ENCODE results near the gene MIOX. TPM values are rescaled to one million over a fixed set of nuclear protein-coding genes. Genes with fewer than 3 reads are reported as not detected.

Gene MIOX
- total RNA-seq, 2 experiments from 2014 or later, result 0.48 to 0.60 TPM

DNA sequence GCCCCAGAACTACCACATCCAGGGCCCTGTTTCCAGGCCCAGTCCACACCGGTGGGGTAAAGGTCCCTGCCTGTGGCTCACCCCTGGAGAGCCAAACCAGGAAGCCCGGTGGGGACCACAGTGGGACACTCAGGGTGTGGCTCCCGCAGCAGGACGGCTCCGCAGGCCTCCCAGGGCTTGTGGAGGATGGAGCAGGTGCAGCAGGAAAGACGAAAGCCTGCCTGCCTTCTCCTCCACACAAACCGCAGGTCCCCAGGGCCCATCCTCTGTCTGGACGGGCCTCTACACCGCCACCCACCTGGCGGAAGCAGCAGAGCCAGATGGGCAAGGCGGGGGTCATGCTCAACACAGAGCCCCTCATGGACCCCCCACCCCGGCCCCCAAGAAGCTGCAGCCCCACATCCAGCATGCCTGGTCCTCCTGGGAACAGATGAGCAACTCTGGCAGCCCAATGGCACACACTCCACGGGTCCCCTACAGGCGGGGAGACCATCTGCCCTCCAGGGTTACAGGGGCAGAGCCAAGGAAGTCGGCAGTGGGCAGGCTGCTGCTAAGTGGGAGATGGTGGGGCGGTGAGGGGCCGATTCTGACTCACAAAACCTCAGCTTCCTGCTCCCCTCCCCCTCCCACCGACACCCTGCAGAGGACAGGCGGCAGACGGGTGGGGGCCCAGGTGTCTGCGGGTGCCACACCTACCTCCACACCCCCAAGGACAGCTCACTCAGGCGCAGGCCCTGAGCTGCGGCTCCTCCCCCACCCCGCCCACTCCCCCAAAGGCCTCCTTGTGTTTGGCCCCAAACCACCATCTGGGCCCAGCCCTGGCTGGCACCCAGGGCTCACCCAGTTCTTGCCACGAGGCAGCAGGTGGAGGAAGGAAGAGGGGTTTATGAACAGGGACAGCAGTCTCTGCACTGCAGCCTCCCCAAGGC is 17.0 kb upstream of the MIOX start:
- Mint-ChIP-seq H3K4me3 (peak overlapping the region; percentile 68), H3K27ac (peak overlapping the region; percentile 97), H3K4me1 (peaks cover 67% of the 10 kb centered on the region), H3K36me3 (ENCODE audit: low read depth) (peaks cover 40% of the 10 kb centered on the region), H3K27me3 (no peaks in the 10 kb centered on the region), H3K9me3 (no peaks in the 10 kb centered on the region)
- peak; percentile 99 for DNase-seq
- CTCF ChIA-PET, result interaction anchor here (1.0 to 2.7 kb wide), 13 partner anchors 9 to 218 kb away, joined by 3 to 21 read pairs (median 4); partner anchors contain the start of genes HDAC10, LMF2, NCAPH2 and SCO2
- POLR2A ChIA-PET, result interaction anchor here (0.9 to 5.0 kb wide), 27 partner anchors 9 to 279 kb away, joined by 3 to 48 read pairs (median 5); partner anchors contain the start of genes ADM2, ARSA, CHKB and KLHDC7B

DNA sequence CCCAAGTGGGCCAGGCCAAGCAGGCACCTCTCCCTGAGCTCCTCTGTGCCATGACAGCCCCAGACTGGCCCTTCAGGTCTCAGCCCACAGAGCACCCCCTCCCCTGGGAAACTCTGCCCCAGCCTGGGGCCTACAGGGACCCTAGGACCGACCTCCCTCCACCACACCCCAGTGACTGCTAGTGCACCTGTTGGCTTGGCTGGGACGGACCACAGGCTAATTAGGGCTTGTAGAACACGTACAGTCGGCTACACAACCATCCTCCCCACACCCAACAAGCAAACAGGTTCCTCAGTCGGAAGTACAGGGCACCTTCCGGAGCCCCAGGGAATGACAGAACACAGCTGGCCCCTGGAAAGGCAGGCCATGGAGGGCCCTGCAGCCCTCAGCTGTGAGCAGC is 16.2 kb upstream of the MIOX start:
- Mint-ChIP-seq H3K36me3 (ENCODE audit: low read depth) (peaks cover 40% of the 10 kb centered on the region), H3K9me3 (no peaks in the 10 kb centered on the region), H3K4me1 (peaks cover 71% of the 10 kb centered on the region), H3K27me3 (no peaks in the 10 kb centered on the region), H3K27ac (peak overlapping the region; percentile 97), H3K4me3 (peak overlapping the region; percentile 68)
- ChIA-PET POLR2A (interaction anchor here (0.6 to 5.0 kb wide), 23 partner anchors 8 to 228 kb away, joined by 3 to 48 read pairs (median 5); partner anchors contain the start of genes ADM2, ARSA, CHKB and KLHDC7B), CTCF (interaction anchor here (1.0 to 2.7 kb wide), 11 partner anchors 10 to 219 kb away, joined by 3 to 21 read pairs (median 5); partner anchors contain the start of genes HDAC10, LMF2, NCAPH2 and SCO2)
- no peak for DNase-seq

DNA sequence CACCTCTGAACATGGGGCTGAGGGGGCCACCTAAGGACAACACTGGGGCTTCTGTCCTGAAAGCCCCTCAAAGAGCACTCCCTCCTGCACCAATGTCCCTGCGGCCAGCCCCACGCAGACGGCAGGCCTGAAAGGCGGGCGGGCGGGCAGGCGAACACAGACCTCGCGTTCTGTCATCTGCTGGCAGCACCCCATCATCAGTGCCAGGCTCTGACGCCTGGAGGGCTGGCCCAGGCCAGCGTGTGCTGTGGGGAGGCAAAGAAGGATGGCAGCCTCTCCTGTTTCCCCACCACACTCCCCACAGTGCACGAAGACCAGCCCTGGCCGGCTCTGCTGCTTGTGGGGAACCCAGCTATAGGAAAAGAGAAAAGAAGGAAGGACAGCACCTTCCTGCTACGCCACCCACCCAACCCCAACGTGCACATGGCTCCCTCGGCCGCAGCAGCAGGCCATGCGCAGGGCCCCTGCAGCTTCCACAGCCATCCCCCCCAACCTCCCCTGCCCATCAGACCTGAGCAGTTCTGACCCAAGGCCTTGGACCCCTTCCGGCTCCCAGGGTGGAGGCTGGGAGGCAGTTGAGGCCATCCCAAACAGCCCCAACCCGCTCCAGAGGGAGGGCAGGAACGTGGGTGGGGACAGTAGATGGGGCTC is 15.3 kb upstream of the MIOX start:
- Mint-ChIP-seq H3K4me3 (peak overlapping the region; percentile 68), H3K27ac (peak overlapping the region; percentile 97), H3K9me3 (no peaks in the 10 kb centered on the region), H3K36me3 (ENCODE audit: low read depth) (peaks cover 34% of the 10 kb centered on the region), H3K27me3 (no peaks in the 10 kb centered on the region), H3K4me1 (peaks cover 72% of the 10 kb centered on the region)
- no peak for DNase-seq
- CTCF ChIA-PET, result interaction anchor here (0.6 to 2.7 kb wide), 6 partner anchors 18 to 150 kb away, joined by 3 to 21 read pairs (median 6); partner anchors contain the start of genes LMF2, NCAPH2 and SCO2
- POLR2A ChIA-PET, result interaction anchor here (0.9 to 5.0 kb wide), 8 partner anchors 19 to 157 kb away, joined by 3 to 48 read pairs (median 12); partner anchors contain the start of genes ARSA, LMF2, NCAPH2 and SCO2

DNA sequence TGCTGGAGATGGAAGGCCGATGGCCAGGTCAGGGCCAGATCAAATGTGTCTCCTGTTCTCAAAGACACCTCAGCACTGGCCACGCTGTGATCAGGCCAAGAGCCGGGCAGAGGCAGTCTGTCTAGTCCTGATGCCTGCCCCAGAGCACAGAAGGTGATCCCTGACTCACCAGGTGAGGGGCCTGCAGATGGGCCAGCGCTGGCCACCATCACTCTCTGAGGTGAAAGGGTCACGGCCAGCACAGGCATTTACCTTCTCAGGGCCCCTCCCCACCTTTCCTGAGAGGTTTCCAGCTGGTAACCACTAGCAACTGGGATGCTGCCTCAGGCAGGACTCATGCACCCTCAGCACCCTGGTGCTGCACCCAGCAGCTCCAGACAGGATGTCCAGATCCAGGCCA is 14.7 kb upstream of the MIOX start:
- peaks cover 27% of the 10 kb centered on the region for H3K36me3 Mint-ChIP-seq (ENCODE audit: low read depth)
- H3K4me1 Mint-ChIP-seq, result peaks cover 69% of the 10 kb centered on the region
- H3K4me3 Mint-ChIP-seq, result peak overlapping the region; percentile 12
- ChIA-PET CTCF (interaction anchor here (1.1 to 2.7 kb wide), 6 partner anchors 18 to 221 kb away, joined by 3 to 13 read pairs (median 8); partner anchors contain the start of genes HDAC10, LMF2 and NCAPH2), POLR2A (interaction anchor here (2.3 to 2.7 kb wide), 4 partner anchors 26 to 149 kb away, joined by 13 to 29 read pairs (median 14); partner anchors contain the start of gene SCO2)
- no peak for DNase-seq
- no peaks in the 10 kb centered on the region for H3K27me3 Mint-ChIP-seq
- peak overlapping the region; percentile 97 for H3K27ac Mint-ChIP-seq
- H3K9me3 Mint-ChIP-seq, result no peaks in the 10 kb centered on the region

GRCh38 chr22:50473088-50473487 is 13.6 kb upstream of the MIOX start:
- H3K4me3 Mint-ChIP-seq, result peak overlapping the region; percentile 92
- H3K9me3 Mint-ChIP-seq, result no peaks in the 10 kb centered on the region
- peak; percentile 64 for DNase-seq
- CTCF ChIA-PET, result interaction anchor here (1.1 to 2.5 kb wide), 7 partner anchors 9 to 222 kb away, joined by 3 to 18 read pairs (median 7); partner anchors contain the start of genes HDAC10, LMF2, NCAPH2 and SCO2
- H3K4me1 Mint-ChIP-seq, result peaks cover 69% of the 10 kb centered on the region
- peak overlapping the region; percentile 97 for H3K27ac Mint-ChIP-seq
- H3K27me3 Mint-ChIP-seq, result no peaks in the 10 kb centered on the region
- peaks cover 27% of the 10 kb centered on the region for H3K36me3 Mint-ChIP-seq (ENCODE audit: low read depth)
- POLR2A ChIA-PET, result interaction anchor here (0.9 to 2.7 kb wide), 11 partner anchors 9 to 148 kb away, joined by 3 to 29 read pairs (median 5); partner anchors contain the start of genes ADM2, LMF2, NCAPH2 and SCO2

GRCh38 chr22:50473855-50474671 is 12.6 kb upstream of the MIOX start:
- CTCF ChIA-PET, result interaction anchor here (0.8 to 2.5 kb wide), 7 partner anchors 10 to 147 kb away, joined by 3 to 18 read pairs (median 7); partner anchors contain the start of genes LMF2, NCAPH2 and SCO2
- peaks cover 60% of the 10 kb centered on the region for H3K4me1 Mint-ChIP-seq
- H3K4me3 Mint-ChIP-seq, result peak overlapping the region; percentile 92

DNA sequence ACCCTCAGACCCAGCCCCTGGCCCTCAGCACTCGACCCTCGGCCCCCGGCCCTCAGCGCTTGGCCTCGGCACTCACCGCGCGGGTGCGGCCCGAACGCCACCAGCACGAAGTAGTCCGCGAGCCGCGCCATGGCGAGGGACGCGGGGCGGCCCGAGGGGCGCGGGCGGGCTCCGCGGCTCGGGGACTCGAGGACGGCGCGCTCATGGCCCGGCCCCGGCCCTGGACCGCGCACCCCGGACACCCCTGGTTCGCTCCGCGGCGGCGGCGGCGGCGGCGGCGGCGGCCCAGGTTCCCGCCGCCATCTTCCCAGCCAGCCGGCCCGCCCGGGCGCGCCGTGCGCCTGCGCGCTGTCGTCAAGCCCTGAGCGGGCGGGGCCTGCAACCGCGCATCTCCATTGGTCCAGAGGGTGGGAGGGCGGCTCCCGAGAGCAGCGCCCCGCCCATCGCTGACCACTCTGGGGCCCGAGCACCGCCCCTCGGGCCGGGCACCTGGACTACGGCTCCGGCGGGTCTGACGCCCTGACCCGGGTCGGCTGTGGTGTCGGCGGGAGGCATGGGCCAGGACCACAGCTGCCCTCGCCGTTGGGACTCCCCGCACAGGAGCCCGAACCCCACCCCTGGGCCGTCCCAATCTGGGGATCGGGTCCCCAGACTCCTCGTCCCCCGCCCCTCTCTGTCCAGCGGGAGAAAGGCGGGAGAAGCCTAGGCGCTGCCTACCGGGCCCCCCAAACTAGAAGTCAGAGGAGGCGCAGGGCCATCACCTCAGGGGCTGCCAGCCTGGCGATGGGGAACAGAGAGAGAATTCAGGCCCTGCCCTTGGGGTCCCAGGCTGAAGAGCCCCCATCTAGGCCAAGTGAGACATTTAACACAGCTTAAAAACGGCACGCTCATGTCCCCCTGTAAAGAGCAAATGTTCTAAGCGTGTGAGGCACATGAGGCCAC is 11.7 kb upstream of the MIOX start, which contains the start of gene SBF1:
TSS of gene SBF1 (minus strand) at position 326 of the 942 bp plus-strand sequence. CDS start at position 131, 195 bp downstream.
- POLR2A ChIA-PET, result interaction anchor here (0.7 to 2.7 kb wide), 4 partner anchors 23 to 148 kb away, joined by 3 to 13 read pairs (median 4); partner anchors contain the start of genes DENND6B, LMF2 and NCAPH2
- H3K27me3 Mint-ChIP-seq, result peaks cover 4% of the 10 kb centered on the region
- H3K36me3 Mint-ChIP-seq (ENCODE audit: low read depth), result peaks cover 22% of the 10 kb centered on the region
- CTCF ChIA-PET, result interaction anchor here (2.5 kb wide), 1 partner anchor 51 kb away, joined by 18 read pairs; the partner anchor contains the start of gene SCO2
- H3K4me1 Mint-ChIP-seq, result peaks cover 51% of the 10 kb centered on the region
- peak within 1 kb of the TSS; percentile 97 for H3K27ac Mint-ChIP-seq
- DNase-seq, result peak; percentile 91
- H3K9me3 Mint-ChIP-seq, result no peaks in the 10 kb centered on the region
- peak within 1 kb of the TSS; percentile 92 for H3K4me3 Mint-ChIP-seq

More at GRCh38 chr22:50473855-50474671, 12.6 kb upstream of the MIOX start:
- DNase-seq, result peak; percentile 57
- POLR2A ChIA-PET, result interaction anchor here (0.9 to 2.7 kb wide), 11 partner anchors 8 to 147 kb away, joined by 3 to 29 read pairs (median 5); partner anchors contain the start of genes ADM2, LMF2, NCAPH2 and SCO2
- peak overlapping the region; percentile 97 for H3K27ac Mint-ChIP-seq
- peaks cover 22% of the 10 kb centered on the region for H3K36me3 Mint-ChIP-seq (ENCODE audit: low read depth)
- H3K27me3 Mint-ChIP-seq, result no peaks in the 10 kb centered on the region
- H3K9me3 Mint-ChIP-seq, result no peaks in the 10 kb centered on the region

GRCh38 chr22:50475652-50476002 is 11.0 kb upstream of the MIOX start:
- DNase-seq, result no peak
- peaks cover 20% of the 10 kb centered on the region for H3K36me3 Mint-ChIP-seq (ENCODE audit: low read depth)
- H3K4me3 Mint-ChIP-seq, result peak overlapping the region; percentile 58
- no peaks in the 10 kb centered on the region for H3K9me3 Mint-ChIP-seq
- peaks cover 9% of the 10 kb centered on the region for H3K27me3 Mint-ChIP-seq
- H3K4me1 Mint-ChIP-seq, result peaks cover 48% of the 10 kb centered on the region
- POLR2A ChIA-PET, result interaction anchor here (0.7 to 1.3 kb wide), 2 partner anchors 32 to 149 kb away, joined by 3 to 4 read pairs; partner anchors contain the start of genes DENND6B, LMF2 and NCAPH2
- CTCF ChIA-PET, result no interaction called here
- peak overlapping the region; percentile 49 for H3K27ac Mint-ChIP-seq

GRCh38 chr22:50476868-50477267 is 9.8 kb upstream of the MIOX start:
- POLR2A ChIA-PET, result interaction anchor here (1.9 kb wide), 1 partner anchor 49 kb away, joined by 6 read pairs; the partner anchor contains the start of gene SCO2
- Mint-ChIP-seq H3K4me3 (peak overlapping the region; percentile 45), H3K4me1 (peaks cover 36% of the 10 kb centered on the region), H3K27me3 (peaks cover 9% of the 10 kb centered on the region), H3K9me3 (no peaks in the 10 kb centered on the region), H3K27ac (no peak overlapping the region), H3K36me3 (ENCODE audit: low read depth) (peaks cover 16% of the 10 kb centered on the region)
- CTCF ChIA-PET, result no interaction called here
- DNase-seq, result no peak

DNA sequence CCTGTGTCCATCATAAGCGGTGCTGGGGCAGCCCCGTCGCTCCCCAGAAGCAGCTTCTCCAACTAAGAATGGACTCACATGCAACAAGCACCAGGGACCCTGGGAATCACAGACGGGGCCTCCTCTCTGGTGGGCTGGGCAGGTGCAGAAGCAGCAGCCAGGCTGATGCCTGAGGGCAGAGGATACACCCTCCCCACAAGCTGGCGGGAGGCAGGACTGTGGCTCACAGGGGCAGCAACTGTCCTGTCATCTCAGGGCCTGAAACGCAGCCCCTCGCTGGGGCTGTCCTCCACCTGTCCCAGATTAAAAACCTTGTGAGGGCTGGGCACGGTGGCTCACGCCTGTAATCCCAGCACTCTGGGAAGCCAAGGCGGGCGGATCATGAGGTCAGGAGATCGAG is 8.7 kb upstream of the MIOX start:
- H3K27ac Mint-ChIP-seq, result no peak overlapping the region
- CTCF ChIA-PET, result no interaction called here

More for the DNA sequence above, 8.7 kb upstream of the MIOX start:
- Mint-ChIP-seq H3K27me3 (peaks cover 9% of the 10 kb centered on the region), H3K9me3 (no peaks in the 10 kb centered on the region), H3K36me3 (ENCODE audit: low read depth) (peaks cover 11% of the 10 kb centered on the region), H3K4me1 (peaks cover 25% of the 10 kb centered on the region), H3K4me3 (no peak overlapping the region)
- no peak for DNase-seq
- POLR2A ChIA-PET, result interaction anchor here (1.9 kb wide), 1 partner anchor 48 kb away, joined by 6 read pairs; the partner anchor contains the start of gene SCO2
